GM12891 (cell line): ENCODE measurements around the gene CNOT4.
"Not testable (repeated sequence)": the region's sequence is repeated elsewhere in the genome, so short reads cannot be mapped to it uniquely, and the experiment has no call there.

Source experiments
- DNase-seq: peaks from one replicate; pipeline ENCODE4 v3.0.0; 2011; ENCODE audit warnings: low spot score; ENCODE audit not compliant: insufficient read length
- FAIRE-seq: peaks from 2 replicates; lab custom pipeline; 2011; peaks lifted over from hg19 to GRCh38; lab: Jason Lieb, UNC
- PAX5 ChIP-seq: IDR thresholded peaks from 2 replicates; pipeline ENCODE4 v1.6.1; 2011; ENCODE audit warnings: low read length, moderate library complexity, mild to moderate bottlenecking; ENCODE audit not compliant: insufficient read depth, severe bottlenecking
- POLR2A ChIP-seq: IDR thresholded peaks from 2 replicates; pipeline ENCODE4 v1.6.1; 2011; ENCODE audit warnings: low read depth, low read length, control low read depth
- POLR2AphosphoS5 ChIP-seq: IDR thresholded peaks from 2 replicates; pipeline ENCODE4 v1.6.1; 2011; ENCODE audit warnings: low read depth, low read length, control low read depth
- POU2F2 ChIP-seq: IDR thresholded peaks from 2 replicates; pipeline ENCODE4 v1.6.1; 2011; ENCODE audit warnings: low read depth, mild to moderate bottlenecking, control low read depth, low read length, moderate library complexity
- SPI1 ChIP-seq: IDR thresholded peaks from 2 replicates; pipeline ENCODE4 v1.6.1; 2011; ENCODE audit warnings: low read depth, low read length, control low read depth
- TAF1 ChIP-seq: IDR thresholded peaks from 2 replicates; pipeline ENCODE4 v1.6.1; 2011; ENCODE audit warnings: low read depth, low read length, control low read depth

The CNOT4 gene

DNA sequence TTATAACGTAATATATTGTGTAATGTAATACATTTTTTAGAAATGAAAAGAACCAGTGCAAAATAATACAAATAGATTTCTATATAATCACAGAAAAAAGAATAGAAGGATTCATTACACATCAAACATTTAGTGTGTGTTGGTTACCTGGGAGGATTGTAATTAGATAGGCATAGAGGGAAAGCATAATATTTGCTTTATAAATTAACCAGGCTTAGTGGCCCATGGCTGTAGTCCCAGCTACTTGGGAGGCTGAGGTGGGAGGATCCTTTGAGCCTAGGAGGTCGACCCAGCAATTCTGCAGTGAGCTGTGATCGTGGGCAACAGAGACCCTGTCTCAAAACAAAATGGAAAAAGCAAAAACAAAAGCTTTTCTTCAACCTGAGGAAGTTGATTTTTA is 5.0 kb upstream of the CNOT4 start:
- TF ChIP-seq SPI1: no peak
- no peak for TF ChIP-seq PAX5
- TF ChIP-seq POU2F2: no peak
- no peak for TF ChIP-seq POLR2A
- no peak for TF ChIP-seq POLR2AphosphoS5
- TF ChIP-seq TAF1: no peak
- DNase-seq (no peak), FAIRE-seq (no peak)

DNA sequence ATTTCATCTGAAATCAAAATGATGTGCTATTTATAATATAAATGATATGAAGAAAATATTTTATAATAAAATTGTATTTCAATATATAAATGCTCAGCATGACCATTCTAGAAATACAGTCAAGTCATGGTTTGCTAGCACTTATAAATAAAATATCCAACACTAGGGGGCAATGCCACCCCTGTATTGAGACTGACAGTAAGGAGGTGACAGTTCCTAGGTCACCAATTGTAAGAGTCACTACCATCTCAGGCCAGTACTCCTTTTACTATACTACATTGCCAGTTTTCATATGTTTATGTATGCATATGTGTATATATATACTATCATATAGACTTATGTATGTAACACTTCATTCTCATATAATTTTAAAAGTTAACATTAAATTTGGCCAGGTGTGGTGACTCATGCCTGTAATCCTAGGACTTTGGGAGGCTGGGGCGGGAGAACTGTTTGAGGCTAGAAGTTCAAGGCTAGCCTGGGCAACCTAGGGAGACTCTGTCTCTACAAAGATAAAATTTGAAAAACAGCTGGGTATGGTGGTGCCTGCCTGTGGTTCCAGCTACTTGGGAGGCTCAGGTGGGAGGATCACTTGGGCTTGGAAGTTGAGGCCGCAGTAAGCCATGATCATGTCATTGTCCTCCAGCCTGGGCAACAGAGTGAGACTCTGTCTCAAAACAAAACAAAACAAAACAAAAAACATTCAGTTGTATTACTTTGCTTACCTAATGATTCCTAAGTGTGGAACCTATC is 2.4 kb upstream of the CNOT4 start:
- TF ChIP-seq PAX5 (no peak), POLR2AphosphoS5 (no peak), SPI1 (no peak), POLR2A (no peak), TAF1 (no peak), POU2F2 (no peak)
- DNase-seq: no peak
- no peak for FAIRE-seq

DNA sequence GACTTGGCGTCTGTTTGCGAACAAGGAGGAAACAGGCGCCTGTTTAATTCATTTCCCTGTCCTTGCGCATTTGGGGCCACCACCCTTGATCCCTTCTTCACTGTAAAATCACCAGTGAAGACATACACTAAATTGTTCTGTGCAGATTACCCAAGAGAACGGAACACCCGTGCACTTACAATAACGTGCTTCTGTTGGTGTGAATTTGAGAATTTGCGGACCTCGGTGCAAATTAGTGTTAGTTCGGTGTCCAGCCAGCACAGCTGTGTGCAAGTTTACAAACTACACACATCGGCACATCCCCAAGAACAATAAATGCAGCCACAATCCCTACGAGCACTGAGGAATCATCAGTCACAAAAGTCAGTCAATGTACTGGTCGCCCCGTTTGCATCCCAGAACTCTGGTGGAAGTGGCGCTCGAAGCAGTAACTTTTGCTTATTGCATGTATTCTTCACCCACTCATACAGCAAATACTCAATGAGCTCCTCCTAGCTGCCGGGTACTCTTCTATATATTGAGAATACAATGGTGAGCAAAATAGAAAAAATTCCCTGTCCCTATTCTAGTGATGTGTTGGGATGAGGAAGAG is 786 bp upstream of the CNOT4 start:
- TF ChIP-seq SPI1: no peak
- FAIRE-seq: no peak
- DNase-seq: no peak

DNA sequence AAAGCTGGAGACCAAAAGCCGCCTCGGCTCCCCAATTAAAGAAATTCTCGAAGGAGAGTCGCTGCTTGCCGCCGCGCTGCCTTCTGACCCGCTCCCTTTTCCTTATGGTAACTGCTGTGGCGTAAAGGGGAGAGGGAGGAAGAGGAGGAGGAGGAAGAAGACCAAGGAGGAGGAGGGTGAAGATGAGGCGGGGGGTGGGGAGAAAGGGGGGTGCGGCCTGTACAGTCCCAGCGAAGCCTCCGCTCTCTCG is 388 bp downstream of the CNOT4 start:
- DNase-seq (no peak), FAIRE-seq (no peak)
- no peak for TF ChIP-seq POU2F2
- no peak for TF ChIP-seq PAX5
- no peak for TF ChIP-seq POLR2A
- TF ChIP-seq POLR2AphosphoS5: no peak
- TF ChIP-seq TAF1: no peak
- no peak for TF ChIP-seq SPI1

DNA sequence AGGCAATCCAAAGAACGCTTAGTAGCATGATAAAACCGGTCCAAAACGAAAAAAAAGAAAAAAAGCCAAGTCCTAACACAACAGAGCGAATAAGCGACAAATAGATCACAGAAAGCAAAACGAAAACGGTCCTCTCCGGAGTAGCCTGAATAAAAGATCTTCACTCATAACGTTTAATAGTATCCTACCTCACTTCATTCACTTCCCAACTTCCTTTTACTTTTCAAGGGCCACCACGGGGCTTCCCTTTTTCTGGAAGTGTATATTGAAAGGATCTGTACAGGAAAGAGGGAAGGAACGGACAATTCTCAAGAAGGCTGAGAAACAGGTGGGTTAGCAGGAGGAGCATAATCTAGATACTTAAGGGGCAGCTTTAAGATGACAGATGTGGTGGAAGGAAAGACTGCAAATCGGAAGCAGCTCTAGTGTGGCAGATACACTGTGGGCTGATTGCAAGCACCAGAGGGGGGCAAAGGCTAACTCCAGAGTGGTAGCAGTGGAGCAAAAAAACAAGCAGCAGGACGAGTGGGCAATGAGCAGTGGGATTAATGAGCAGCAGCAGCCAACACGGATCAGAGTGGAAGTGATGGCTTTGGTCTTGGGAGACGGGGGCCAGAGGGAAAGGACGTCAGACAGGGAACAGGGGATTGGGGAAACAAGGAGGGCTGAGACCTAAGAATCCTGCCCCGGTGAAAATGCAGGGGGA is 866 bp downstream of the CNOT4 start:
- DNase-seq (no peak), FAIRE-seq (peak; percentile 16)
- TF ChIP-seq POLR2AphosphoS5 (no peak; the same call in 1 of the 2 replicates), POU2F2 (no peak), TAF1 (no peak), PAX5 (no peak), SPI1 (no peak), POLR2A (no peak)

DNA sequence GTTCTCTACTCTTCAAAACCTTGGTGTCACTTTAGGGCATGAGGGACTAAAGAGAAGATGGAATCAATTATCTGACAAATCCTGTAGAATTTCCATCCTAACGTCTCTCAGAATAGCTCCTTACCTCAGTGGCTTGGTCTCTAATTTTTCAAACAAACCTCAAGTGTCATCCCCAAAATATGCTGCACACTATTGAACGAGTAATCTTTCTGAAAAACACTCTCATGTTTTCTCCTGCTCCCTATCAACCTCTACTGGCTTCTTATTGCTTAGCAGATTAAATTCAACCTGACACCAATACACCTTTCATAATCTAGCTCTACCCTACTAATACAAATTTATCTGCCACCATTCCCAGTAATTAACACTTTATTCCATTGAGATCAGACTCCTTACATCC is 8.5 kb downstream of the CNOT4 start:
- no peak for DNase-seq
- FAIRE-seq: peak; percentile 80
- TF ChIP-seq POLR2AphosphoS5 (no peak), POU2F2 (no peak), TAF1 (no peak), PAX5 (no peak), POLR2A (no peak)

DNA sequence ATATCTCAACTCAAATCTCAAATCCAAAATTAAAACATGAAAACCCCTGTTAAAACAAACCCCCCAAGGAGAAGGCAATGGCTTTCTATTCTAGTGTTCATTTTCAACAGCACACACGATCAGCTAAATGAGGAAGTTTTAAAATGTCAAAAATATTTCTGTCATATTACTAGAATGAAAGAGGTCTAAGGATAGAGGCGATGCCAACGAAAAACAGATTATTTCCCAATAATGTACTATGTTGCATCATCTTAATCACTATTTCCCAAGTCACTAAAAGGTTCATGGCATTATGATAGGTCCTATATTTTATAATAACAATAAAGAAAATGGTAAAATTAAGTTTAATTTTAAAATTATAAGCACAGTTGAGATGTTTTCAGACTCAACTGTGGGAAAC is 10.1 kb downstream of the CNOT4 start:
- no peak for FAIRE-seq
- TF ChIP-seq POLR2AphosphoS5 (no peak), POLR2A (no peak), POU2F2 (no peak), TAF1 (no peak), PAX5 (no peak), SPI1 (no peak)
- no peak for DNase-seq

DNA sequence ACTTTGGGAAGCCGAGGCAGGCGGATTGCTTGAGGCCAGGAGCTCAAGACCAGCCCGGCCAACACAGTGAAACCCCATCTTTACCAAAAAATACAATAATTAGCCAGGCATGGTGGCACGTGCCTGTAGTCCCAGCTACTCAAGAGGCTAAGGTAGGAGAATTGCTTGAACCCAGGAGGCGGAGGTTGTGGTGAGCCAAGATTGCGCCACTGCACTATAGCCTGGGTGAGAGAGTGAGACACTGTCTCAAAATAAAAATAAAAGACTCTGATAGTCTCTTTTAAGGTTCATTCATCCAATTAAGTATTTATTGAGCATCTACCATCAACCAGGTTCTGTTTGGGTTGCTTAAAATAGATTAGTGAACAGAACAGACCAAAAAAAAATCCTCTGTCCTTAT is 12.7 kb downstream of the CNOT4 start:
- not testable (repeated sequence) for FAIRE-seq, DNase-seq

DNA sequence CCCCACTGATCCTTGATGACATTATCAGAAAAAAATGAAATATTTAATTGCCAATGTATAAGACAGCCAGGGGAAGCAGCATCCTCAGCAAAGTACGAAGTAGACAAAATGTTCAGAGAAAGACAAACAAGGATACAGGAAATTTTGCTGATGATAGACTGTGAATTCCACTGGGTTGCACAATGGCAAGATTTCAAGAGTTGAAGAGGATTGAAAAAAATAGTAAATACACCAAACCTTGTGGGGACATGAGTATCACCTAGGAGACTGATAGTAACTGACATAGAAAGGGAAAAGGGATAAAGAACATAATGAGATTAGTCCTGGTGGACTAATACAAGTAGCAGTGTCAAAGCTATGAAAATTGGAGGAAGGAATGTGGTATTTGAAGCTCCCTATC is 16.5 kb downstream of the CNOT4 start:
- no peak for FAIRE-seq

DNA sequence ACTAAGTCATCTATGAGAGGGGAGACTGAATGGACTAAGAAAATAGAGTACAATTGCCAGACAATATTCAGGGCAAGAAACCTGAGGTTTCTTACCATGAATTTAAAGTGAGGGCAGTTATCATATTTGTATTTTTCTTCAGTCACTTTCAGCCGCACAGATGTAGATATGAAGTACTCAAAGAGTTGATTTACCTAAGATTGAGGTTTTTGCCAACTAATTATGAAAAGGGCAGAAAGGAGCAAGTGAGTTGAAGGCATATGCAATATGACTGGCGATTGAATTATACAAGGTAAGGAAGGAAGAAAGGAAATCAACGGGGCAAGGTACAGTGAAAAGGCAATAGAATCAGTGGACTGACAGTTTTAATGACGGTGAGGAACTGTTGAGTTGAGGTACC is 17.8 kb downstream of the CNOT4 start:
- no peak for TF ChIP-seq POU2F2
- no peak for TF ChIP-seq POLR2AphosphoS5
- no peak for TF ChIP-seq SPI1
- TF ChIP-seq PAX5: no peak
- no peak for TF ChIP-seq POLR2A
- TF ChIP-seq TAF1: no peak
- DNase-seq (no peak), FAIRE-seq (no peak)

More for the DNA sequence above, 16.5 kb downstream of the CNOT4 start:
- DNase-seq: no peak
- TF ChIP-seq SPI1 (no peak), POLR2A (no peak), POU2F2 (no peak), TAF1 (no peak)
